ENCODE data around the gene ZNF213. TPM values are rescaled to one million over a fixed set of nuclear protein-coding genes. Genes with fewer than 3 reads are reported as not detected.
A peak's percentile ranks its signal among the peaks of the same experiment; 100 is the strongest.

Gene ZNF213
- polyA plus RNA-seq, 1 donor (not counting 4 experiments of a cell fraction or from before 2014, with no cell fraction given), result 0.51 TPM

GRCh38 chr16:3099395-3099731, 35.5 kb upstream of the ZNF213 start:
- no peak for FAIRE-seq

GRCh38 chr16:3099732-3100499, 34.9 kb upstream of the ZNF213 start:
- Histone ChIP-seq H3K27me3 (ENCODE audit: control insufficient read depth, extremely low read depth, insufficient read depth, low read length) (no peaks in the 10 kb centered on the region), H4K20me1 (ENCODE audit: control insufficient read depth, extremely low read depth, insufficient read depth, low read length) (no peaks in the 10 kb centered on the region), H3K27ac (ENCODE audit: control insufficient read depth, insufficient read depth, low read length) (no peak overlapping the region), H3K9ac (ENCODE audit: control insufficient read depth, extremely low read depth, insufficient read depth, low read length) (no peak overlapping the region), H3K4me2 (ENCODE audit: control insufficient read depth, extremely low read depth, insufficient read depth, low read depth, low read length) (peak overlapping the region; percentile 85), H3K4me1 (ENCODE audit: control insufficient read depth, extremely low read depth, insufficient read depth, low read length) (peaks cover 11% of the 10 kb centered on the region), H2AFZ (ENCODE audit: control insufficient read depth, low read length) (peak overlapping the region; percentile 87), H3K9me3 (ENCODE audit: control insufficient read depth, low read depth, low read length) (no peaks in the 10 kb centered on the region), H3K9me1 (ENCODE audit: control insufficient read depth, extremely low read depth, insufficient read depth, low read length) (no peaks in the 10 kb centered on the region), H3K36me3 (ENCODE audit: control insufficient read depth in 2 of 2, extremely low read depth in 1 of 2, insufficient read depth in 2 of 2, low read length in 2 of 2) (no peaks in the 10 kb centered on the region), H3K79me2 (ENCODE audit: control insufficient read depth, insufficient read depth, low read length) (no peaks in the 10 kb centered on the region), H3K4me3 (ENCODE audit: control insufficient read depth in 2 of 3, extremely low read depth in 1 of 3, insufficient read depth in 2 of 3, low read depth in 1 of 3, low read length in 3 of 3) (peak overlapping the region in 1 of 3 experiments; percentile 6)
- FAIRE-seq (no peak), DNase-seq (ENCODE audit: low read depth, low spot score) (peak; percentile 73)
- TF ChIP-seq EZH2 (IDR thresholded peaks at IDR 0.05; ENCODE audit: low read length), result no peak
- TF ChIP-seq CTCF (optimal IDR thresholded peaks at IDR 0.05 in 1 of 3, IDR thresholded peaks at IDR 0.05 in 1 of 3, conservative IDR thresholded peaks at IDR 0.05 in 1 of 3; ENCODE audit: extremely low read depth in 1 of 3, insufficient read depth in 2 of 3, low read length in 3 of 3), result no peak
- dilution Hi-C loops (cut with MboI; ENCODE audit: extremely low pct_ligation_motif_present, low sequenced_read_pairs), result no loop called here

More at GRCh38 chr16:3099395-3099731, 35.5 kb upstream of the ZNF213 start:
- H3K9me1 ChIP-seq (ENCODE audit: control insufficient read depth, extremely low read depth, insufficient read depth, low read length), result no peaks in the 10 kb centered on the region
- H3K4me3 ChIP-seq (ENCODE audit: control insufficient read depth in 2 of 3, extremely low read depth in 1 of 3, insufficient read depth in 2 of 3, low read depth in 1 of 3, low read length in 3 of 3), result no peak overlapping the region
- H3K27me3 ChIP-seq (ENCODE audit: control insufficient read depth, extremely low read depth, insufficient read depth, low read length), result no peaks in the 10 kb centered on the region
- H3K27ac ChIP-seq (ENCODE audit: control insufficient read depth, insufficient read depth, low read length), result no peak overlapping the region
- H3K4me1 ChIP-seq (ENCODE audit: control insufficient read depth, extremely low read depth, insufficient read depth, low read length), result peaks cover 11% of the 10 kb centered on the region
- DNase-seq (ENCODE audit: low read depth, low spot score), result no peak
- dilution Hi-C loops (cut with MboI; ENCODE audit: extremely low pct_ligation_motif_present, low sequenced_read_pairs), result no loop called here
- H3K9me3 ChIP-seq (ENCODE audit: control insufficient read depth, low read depth, low read length), result no peaks in the 10 kb centered on the region
- H4K20me1 ChIP-seq (ENCODE audit: control insufficient read depth, extremely low read depth, insufficient read depth, low read length), result no peaks in the 10 kb centered on the region
- H3K4me2 ChIP-seq (ENCODE audit: control insufficient read depth, extremely low read depth, insufficient read depth, low read depth, low read length), result no peak overlapping the region
- TF ChIP-seq CTCF (optimal IDR thresholded peaks at IDR 0.05 in 1 of 3, IDR thresholded peaks at IDR 0.05 in 1 of 3, conservative IDR thresholded peaks at IDR 0.05 in 1 of 3; ENCODE audit: extremely low read depth in 1 of 3, insufficient read depth in 2 of 3, low read length in 3 of 3) (no peak), EZH2 (IDR thresholded peaks at IDR 0.05; ENCODE audit: low read length) (no peak)
- H3K79me2 ChIP-seq (ENCODE audit: control insufficient read depth, insufficient read depth, low read length), result no peaks in the 10 kb centered on the region
- H2AFZ ChIP-seq (ENCODE audit: control insufficient read depth, low read length), result no peak overlapping the region
- H3K9ac ChIP-seq (ENCODE audit: control insufficient read depth, extremely low read depth, insufficient read depth, low read length), result no peak overlapping the region
- H3K36me3 ChIP-seq (ENCODE audit: control insufficient read depth in 2 of 2, extremely low read depth in 1 of 2, insufficient read depth in 2 of 2, low read length in 2 of 2), result no peaks in the 10 kb centered on the region

Data from keratinocyte (primary cell).